GM18907 (cell line): ENCODE results near the gene PATJ.
"Not testable (repeated sequence)": the region's sequence is repeated elsewhere in the genome, so short reads cannot be mapped to it uniquely, and the experiment has no call there.

Experiments used
- ATAC-seq: cut with Tn5 transposase; IDR thresholded peaks from one replicate; pipeline ENCODE4 v1.9.1; 2021; ENCODE audit warnings: mild to moderate bottlenecking, moderate library complexity; ENCODE audit not compliant: unreplicated experiment

The PATJ gene

GRCh38 chr1:62159940-62160348 is 417.7 kb downstream of the PATJ start:
- peak; percentile 85 for ATAC-seq

- ATAC-seq = no peak
Observed at GRCh38 chr1:62161711-62162110, 419.4 kb downstream of the PATJ start.

GRCh38 chr1:62170380-62170779 is 428.1 kb downstream of the PATJ start:
- ATAC-seq = not testable (repeated sequence)

- ATAC-seq = no peak
Observed at GRCh38 chr1:62175568-62176179, 433.4 kb downstream of the PATJ start.

- ATAC-seq = no peak
Observed at GRCh38 chr1:62176597-62177312, 434.5 kb downstream of the PATJ start.

- no peak for ATAC-seq
Observed at GRCh38 chr1:62177621-62178020, 435.3 kb downstream of the PATJ start.

GRCh38 chr1:62178372-62178771 is 436.1 kb downstream of the PATJ start:
- no peak for ATAC-seq

- not testable (repeated sequence) for ATAC-seq
Observed at GRCh38 chr1:62180054-62180453, 437.8 kb downstream of the PATJ start.

- ATAC-seq = no peak
Observed at GRCh38 chr1:62180639-62181038, 438.4 kb downstream of the PATJ start.

GRCh38 chr1:62181532-62181931 is 439.3 kb downstream of the PATJ start:
- ATAC-seq = no peak

GRCh38 chr1:62182157-62182556 is 439.9 kb downstream of the PATJ start:
- not testable (repeated sequence) for ATAC-seq

GRCh38 chr1:62183164-62184020 is 441.1 kb downstream of the PATJ start:
- not testable (repeated sequence) for ATAC-seq

GRCh38 chr1:62184336-62184735 is 442.1 kb downstream of the PATJ start:
- ATAC-seq = no peak

- ATAC-seq = not testable (repeated sequence)
Observed at GRCh38 chr1:62185233-62185632, 443.0 kb downstream of the PATJ start.

- no peak for ATAC-seq
Observed at GRCh38 chr1:62185677-62186076, 443.4 kb downstream of the PATJ start.

GRCh38 chr1:62187548-62187947 is 445.3 kb downstream of the PATJ start:
- no peak for ATAC-seq

GRCh38 chr1:62188111-62188510 is 445.8 kb downstream of the PATJ start:
- no peak for ATAC-seq

- ATAC-seq = no peak
Observed at GRCh38 chr1:62194651-62195544, 452.6 kb downstream of the PATJ start, which contains the start of gene L1TD1. TSS of gene L1TD1 (plus strand) at chr1:62194849. CDS start at chr1:62206629, 11,780 bp downstream.

- no peak for ATAC-seq
Observed at GRCh38 chr1:62196086-62196690, 453.9 kb downstream of the PATJ start.
